ENCODE measurements around the gene CXXC5.
"Not testable (repeated sequence)": the region's sequence is repeated elsewhere in the genome, so short reads cannot be mapped to it uniquely, and the experiment has no call there.

Gene CXXC5

GRCh38 chr5:139648205-139649081 is at the start of gene CXXC5:
Gene CXXC5 (plus strand): TSS chr5:139648349. CDS start chr5:139680524, 32,175 bp downstream.
- DNase-seq, result peak; percentile 46

GRCh38 chr5:139598601-139598965 is 49.6 kb upstream of the CXXC5 start:
- DNase-seq, result not testable (repeated sequence)

GRCh38 chr5:139600336-139600949 is 47.7 kb upstream of the CXXC5 start:
- DNase-seq, result no peak

GRCh38 chr5:139601429-139601828 is 46.7 kb upstream of the CXXC5 start:
- DNase-seq, result no peak

- DNase-seq, result not testable (repeated sequence)
Observed at GRCh38 chr5:139601948-139602347, 46.2 kb upstream of the CXXC5 start.

- DNase-seq, result no peak
Observed at GRCh38 chr5:139605887-139606286, 42.3 kb upstream of the CXXC5 start.

- no peak for DNase-seq
Observed at GRCh38 chr5:139611703-139612584, 36.2 kb upstream of the CXXC5 start.

- DNase-seq, result no peak
Observed at GRCh38 chr5:139619861-139620260, 28.3 kb upstream of the CXXC5 start.

GRCh38 chr5:139625398-139625797 is 22.8 kb upstream of the CXXC5 start:
- DNase-seq, result not testable (repeated sequence)

GRCh38 chr5:139630855-139631254 is 17.3 kb upstream of the CXXC5 start:
- no peak for DNase-seq

- DNase-seq, result no peak
Observed at GRCh38 chr5:139631520-139632165, 16.5 kb upstream of the CXXC5 start.

GRCh38 chr5:139633295-139634027 is 14.7 kb upstream of the CXXC5 start:
- DNase-seq, result peak; percentile 65

GRCh38 chr5:139634028-139634325 is 14.2 kb upstream of the CXXC5 start:
- DNase-seq, result no peak

GRCh38 chr5:139634541-139634940 is 13.6 kb upstream of the CXXC5 start:
- DNase-seq, result no peak

GRCh38 chr5:139635191-139635590 is 13.0 kb upstream of the CXXC5 start:
- no peak for DNase-seq

- DNase-seq, result peak; percentile 77
Observed at GRCh38 chr5:139635606-139636206, 12.4 kb upstream of the CXXC5 start.

- DNase-seq, result no peak
Observed at GRCh38 chr5:139636207-139636792, 11.8 kb upstream of the CXXC5 start.

GRCh38 chr5:139636975-139637408 is 11.2 kb upstream of the CXXC5 start:
- DNase-seq, result no peak

- DNase-seq, result peak; percentile 69
Observed at GRCh38 chr5:139637438-139638089, 10.6 kb upstream of the CXXC5 start.

GRCh38 chr5:139638090-139638735 is 9.9 kb upstream of the CXXC5 start:
- peak; percentile 72 for DNase-seq

Data from DMS 273 treated with DMSO at 0.1 percent for 48 hours (cell line).